ENCODE data around the gene CALM1.

DNA sequence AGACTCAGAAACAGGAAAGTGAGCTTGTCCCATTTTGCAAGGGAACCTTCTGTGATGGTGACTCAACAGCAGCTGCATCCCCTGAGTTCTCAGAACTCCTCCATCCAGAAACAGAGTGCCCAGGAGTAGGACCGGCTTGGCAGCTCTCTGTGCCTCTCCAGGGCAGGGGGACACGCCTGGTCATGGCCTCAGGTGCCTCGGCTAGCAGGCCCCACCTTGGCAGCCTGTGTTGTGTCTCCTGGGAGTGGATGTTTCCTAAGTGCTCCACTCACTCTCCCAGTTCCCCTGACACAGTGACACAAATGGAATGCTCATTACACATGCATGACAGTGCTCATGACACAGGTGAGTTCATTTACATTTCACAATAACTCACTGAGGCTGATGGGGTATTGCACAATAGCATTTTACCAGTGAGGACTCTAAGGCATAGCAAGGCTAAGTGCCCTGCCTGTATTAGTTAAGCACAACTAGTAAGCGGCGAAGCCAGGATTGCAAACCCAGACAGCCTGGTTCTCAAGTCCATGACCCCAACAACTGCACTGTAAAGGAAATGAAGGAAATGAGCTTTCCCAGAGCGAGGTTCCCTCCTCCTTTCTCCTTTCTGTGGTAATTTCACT is 47.4 kb downstream of the CALM1 start:
- TF ChIP-seq ELF4 (CRISPR knock-in tag; IDR thresholded peaks at IDR 0.05; ENCODE audit: low read depth) (no peak), CREM (CRISPR knock-in tag; IDR thresholded peaks at IDR 0.05) (no peak), NR1H2 (CRISPR knock-in tag; IDR thresholded peaks at IDR 0.05) (no peak)
- TF ChIP-seq, protein P1, sequence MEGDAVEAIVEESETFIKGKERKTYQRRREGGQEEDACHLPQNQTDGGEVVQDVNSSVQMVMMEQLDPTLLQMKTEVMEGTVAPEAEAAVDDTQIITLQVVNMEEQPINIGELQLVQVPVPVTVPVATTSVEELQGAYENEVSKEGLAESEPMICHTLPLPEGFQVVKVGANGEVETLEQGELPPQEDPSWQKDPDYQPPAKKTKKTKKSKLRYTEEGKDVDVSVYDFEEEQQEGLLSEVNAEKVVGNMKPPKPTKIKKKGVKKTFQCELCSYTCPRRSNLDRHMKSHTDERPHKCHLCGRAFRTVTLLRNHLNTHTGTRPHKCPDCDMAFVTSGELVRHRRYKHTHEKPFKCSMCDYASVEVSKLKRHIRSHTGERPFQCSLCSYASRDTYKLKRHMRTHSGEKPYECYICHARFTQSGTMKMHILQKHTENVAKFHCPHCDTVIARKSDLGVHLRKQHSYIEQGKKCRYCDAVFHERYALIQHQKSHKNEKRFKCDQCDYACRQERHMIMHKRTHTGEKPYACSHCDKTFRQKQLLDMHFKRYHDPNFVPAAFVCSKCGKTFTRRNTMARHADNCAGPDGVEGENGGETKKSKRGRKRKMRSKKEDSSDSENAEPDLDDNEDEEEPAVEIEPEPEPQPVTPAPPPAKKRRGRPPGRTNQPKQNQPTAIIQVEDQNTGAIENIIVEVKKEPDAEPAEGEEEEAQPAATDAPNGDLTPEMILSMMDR (IDR thresholded peaks at IDR 0.05), result no peak
- TF ChIP-seq, protein P2, sequence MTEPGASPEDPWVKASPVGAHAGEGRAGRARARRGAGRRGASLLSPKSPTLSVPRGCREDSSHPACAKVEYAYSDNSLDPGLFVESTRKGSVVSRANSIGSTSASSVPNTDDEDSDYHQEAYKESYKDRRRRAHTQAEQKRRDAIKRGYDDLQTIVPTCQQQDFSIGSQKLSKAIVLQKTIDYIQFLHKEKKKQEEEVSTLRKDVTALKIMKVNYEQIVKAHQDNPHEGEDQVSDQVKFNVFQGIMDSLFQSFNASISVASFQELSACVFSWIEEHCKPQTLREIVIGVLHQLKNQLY (CRISPR knock-in tag; IDR thresholded peaks at IDR 0.05), result no peak
